ENCODE results near the gene VSTM2L. TPM values are rescaled to one million over a fixed set of nuclear protein-coding genes. Genes with fewer than 3 reads are reported as not detected.

The VSTM2L gene
- total RNA-seq, 2 donors from 2014 or later, result 1.4 to 2.9 TPM

DNA sequence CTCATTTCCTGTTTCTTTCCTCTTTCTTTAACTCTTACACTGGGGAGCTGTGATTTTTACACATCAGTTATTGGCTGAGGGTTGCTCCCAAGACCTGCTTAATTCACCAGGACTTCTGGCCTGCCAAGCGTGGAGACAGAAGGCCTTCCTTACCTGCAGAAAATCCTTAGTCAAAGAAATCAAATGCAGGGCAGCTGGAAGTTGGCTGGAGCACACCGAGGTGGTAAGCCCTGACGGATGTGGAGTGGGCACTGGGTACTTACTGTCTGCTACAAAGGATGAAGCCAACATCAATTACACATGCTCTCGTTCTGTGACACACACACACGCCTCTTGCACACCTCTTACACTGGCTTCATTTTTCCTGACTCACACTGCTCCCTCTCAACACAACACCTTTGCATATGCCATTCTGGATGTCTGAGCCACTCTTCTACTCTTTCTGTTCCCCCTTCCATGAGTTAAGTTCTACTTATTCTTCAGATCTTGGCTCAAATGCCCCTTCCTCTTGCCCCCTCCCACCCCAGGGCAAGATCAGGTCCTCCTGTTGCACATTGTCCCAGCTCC, 68.7 kb downstream of the VSTM2L start:
- peaks cover 28% of the 10 kb centered on the region for H3K4me1 Mint-ChIP-seq
- 89 to 95% methylated on average over 4 to 5 of the region's 5 CpGs for WGBS, 2 experiments (ENCODE audit: insufficient coverage in 1 of 2, insufficient read length in 1 of 2)

GRCh38 chr20:37972256-37973058, 69.5 kb downstream of the VSTM2L start:
- H3K27me3 ChIP-seq (ENCODE audit: control insufficient read depth, insufficient read depth, low read length, poor library complexity, severe bottlenecking), result no peaks in the 10 kb centered on the region
- Mint-ChIP-seq H3K9me3 (peaks cover 17% of the 10 kb centered on the region), H3K27me3 (ENCODE audit: insufficient read depth) (peaks cover 4% of the 10 kb centered on the region), H3K36me3 (ENCODE audit: low read depth) (peaks cover 5% of the 10 kb centered on the region), H3K4me3 (no peak overlapping the region), H3K4me1 (peaks cover 29% of the 10 kb centered on the region), H3K27ac (no peak overlapping the region)
- no peaks in the 10 kb centered on the region for H3K36me3 ChIP-seq (ENCODE audit: control insufficient read depth, insufficient read depth, low read length)
- H3K9ac ChIP-seq (ENCODE audit: extremely low read depth, low read length, poor library complexity, severe bottlenecking), result no peak overlapping the region
- no peaks in the 10 kb centered on the region for H3K4me1 ChIP-seq (ENCODE audit: control insufficient read depth, insufficient read depth, low read length)
- TF ChIP-seq CTCF (conservative IDR thresholded peaks at IDR 0.05), result no peak
- H3K27ac ChIP-seq (ENCODE audit: low read depth, low read length), result no peak overlapping the region
- peaks cover 8% of the 10 kb centered on the region for H3K9me3 ChIP-seq (ENCODE audit: control insufficient read depth, low read length)
- DNase-seq, result peak; percentile 43
- no peak overlapping the region for H3K4me3 ChIP-seq (ENCODE audit: low read length)
- WGBS, 2 experiments (ENCODE audit: insufficient coverage in 1 of 2, insufficient read length in 1 of 2), result 86 to 100% methylated on average over 4 to 7 of the region's 7 CpGs

More for the DNA sequence above, 68.7 kb downstream of the VSTM2L start:
- Histone ChIP-seq H3K36me3 (ENCODE audit: control insufficient read depth, insufficient read depth, low read length) (no peaks in the 10 kb centered on the region), H3K9ac (ENCODE audit: extremely low read depth, low read length, poor library complexity, severe bottlenecking) (no peak overlapping the region), H3K9me3 (ENCODE audit: control insufficient read depth, low read length) (peaks cover 16% of the 10 kb centered on the region), H3K4me3 (ENCODE audit: low read length) (no peak overlapping the region), H3K27ac (ENCODE audit: low read depth, low read length) (no peak overlapping the region), H3K27me3 (ENCODE audit: control insufficient read depth, insufficient read depth, low read length, poor library complexity, severe bottlenecking) (no peaks in the 10 kb centered on the region), H3K4me1 (ENCODE audit: control insufficient read depth, insufficient read depth, low read length) (no peaks in the 10 kb centered on the region)
- DNase-seq, result peak; percentile 38
- Mint-ChIP-seq H3K27me3 (ENCODE audit: insufficient read depth) (peaks cover 4% of the 10 kb centered on the region), H3K36me3 (ENCODE audit: low read depth) (peaks cover 5% of the 10 kb centered on the region), H3K9me3 (peaks cover 21% of the 10 kb centered on the region), H3K4me3 (no peak overlapping the region), H3K27ac (no peak overlapping the region)
- TF ChIP-seq CTCF (conservative IDR thresholded peaks at IDR 0.05), result no peak

GRCh38 chr20:37973059-37973910, 70.4 kb downstream of the VSTM2L start:
- Histone ChIP-seq H3K9me3 (ENCODE audit: control insufficient read depth, low read length) (peaks cover 7% of the 10 kb centered on the region), H3K27me3 (ENCODE audit: control insufficient read depth, insufficient read depth, low read length, poor library complexity, severe bottlenecking) (no peaks in the 10 kb centered on the region), H3K4me1 (ENCODE audit: control insufficient read depth, insufficient read depth, low read length) (no peaks in the 10 kb centered on the region), H3K4me3 (ENCODE audit: low read length) (no peak overlapping the region), H3K27ac (ENCODE audit: low read depth, low read length) (no peak overlapping the region), H3K36me3 (ENCODE audit: control insufficient read depth, insufficient read depth, low read length) (no peaks in the 10 kb centered on the region), H3K9ac (ENCODE audit: extremely low read depth, low read length, poor library complexity, severe bottlenecking) (no peak overlapping the region)
- 88 to 96% methylated on average over 9 to 12 of the region's 12 CpGs for WGBS, 2 experiments (ENCODE audit: insufficient coverage in 1 of 2, insufficient read length in 1 of 2)
- H3K27ac Mint-ChIP-seq, result no peak overlapping the region
- H3K36me3 Mint-ChIP-seq (ENCODE audit: low read depth), result peaks cover 5% of the 10 kb centered on the region
- peaks cover 17% of the 10 kb centered on the region for H3K9me3 Mint-ChIP-seq
- no peak for DNase-seq
- peaks cover under 1% of the 10 kb centered on the region for H3K27me3 Mint-ChIP-seq (ENCODE audit: insufficient read depth)
- H3K4me3 Mint-ChIP-seq, result no peak overlapping the region
- TF ChIP-seq CTCF (conservative IDR thresholded peaks at IDR 0.05), result no peak
- peaks cover 29% of the 10 kb centered on the region for H3K4me1 Mint-ChIP-seq
